ENCODE measurements around the gene MSTN. TPM values are rescaled to one million over a fixed set of nuclear protein-coding genes. Genes with fewer than 3 reads are reported as not detected.

MSTN gene
- total RNA-seq, 1 donor, result not detected

DNA sequence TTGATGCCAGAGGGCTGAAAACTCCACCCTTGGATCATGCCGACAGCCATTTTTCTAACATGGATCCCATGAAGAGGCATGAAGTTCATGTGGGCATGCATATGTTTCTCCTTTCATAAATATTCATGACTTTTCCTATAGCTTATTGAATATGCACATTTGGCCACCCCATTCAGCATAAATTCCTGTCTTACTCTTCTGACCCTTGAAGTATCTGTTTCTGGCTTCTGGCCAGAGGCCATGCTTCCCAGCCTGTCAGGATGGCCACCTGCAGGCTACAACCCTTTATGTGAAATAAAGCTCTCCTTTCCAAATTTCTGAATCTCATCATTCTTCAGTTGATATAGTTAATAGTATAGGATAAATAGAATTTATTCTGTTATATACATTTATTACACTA lies 19.6 kb upstream of the MSTN start:
- H3K27me3 ChIP-seq (ENCODE audit: insufficient read depth, low read length), result no peaks in the 10 kb centered on the region

DNA sequence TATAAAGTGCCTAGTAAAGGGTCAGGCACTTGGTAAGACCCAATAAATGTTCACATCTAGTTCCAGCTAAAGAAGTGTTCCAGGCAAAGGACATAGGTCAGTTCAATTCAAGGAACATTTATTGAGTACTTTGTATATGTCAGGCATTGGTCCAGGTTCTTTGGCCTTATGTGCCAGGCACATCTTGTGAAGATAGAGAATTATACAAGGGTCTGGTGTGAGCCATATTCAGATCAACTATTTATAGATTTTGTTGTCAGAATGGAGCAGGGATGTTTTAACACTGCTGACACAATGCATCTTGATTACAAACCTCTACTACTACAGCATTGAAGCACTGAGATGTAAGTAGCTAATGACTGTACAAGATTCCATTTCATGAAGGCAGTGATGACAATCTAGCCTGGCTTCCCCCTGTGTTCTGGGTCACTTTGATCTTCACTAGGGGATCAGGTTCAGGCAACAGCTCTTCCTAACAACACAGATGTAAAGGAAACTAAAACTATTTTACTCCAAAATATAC lies 18.1 kb upstream of the MSTN start:
- TF ChIP-seq, protein P1, sequence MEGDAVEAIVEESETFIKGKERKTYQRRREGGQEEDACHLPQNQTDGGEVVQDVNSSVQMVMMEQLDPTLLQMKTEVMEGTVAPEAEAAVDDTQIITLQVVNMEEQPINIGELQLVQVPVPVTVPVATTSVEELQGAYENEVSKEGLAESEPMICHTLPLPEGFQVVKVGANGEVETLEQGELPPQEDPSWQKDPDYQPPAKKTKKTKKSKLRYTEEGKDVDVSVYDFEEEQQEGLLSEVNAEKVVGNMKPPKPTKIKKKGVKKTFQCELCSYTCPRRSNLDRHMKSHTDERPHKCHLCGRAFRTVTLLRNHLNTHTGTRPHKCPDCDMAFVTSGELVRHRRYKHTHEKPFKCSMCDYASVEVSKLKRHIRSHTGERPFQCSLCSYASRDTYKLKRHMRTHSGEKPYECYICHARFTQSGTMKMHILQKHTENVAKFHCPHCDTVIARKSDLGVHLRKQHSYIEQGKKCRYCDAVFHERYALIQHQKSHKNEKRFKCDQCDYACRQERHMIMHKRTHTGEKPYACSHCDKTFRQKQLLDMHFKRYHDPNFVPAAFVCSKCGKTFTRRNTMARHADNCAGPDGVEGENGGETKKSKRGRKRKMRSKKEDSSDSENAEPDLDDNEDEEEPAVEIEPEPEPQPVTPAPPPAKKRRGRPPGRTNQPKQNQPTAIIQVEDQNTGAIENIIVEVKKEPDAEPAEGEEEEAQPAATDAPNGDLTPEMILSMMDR (IDR thresholded peaks at IDR 0.05; ENCODE audit: extremely low read depth, low read depth, low read length), result no peak
- H3K4me1 ChIP-seq (ENCODE audit: insufficient read depth, low read length), result no peaks in the 10 kb centered on the region
- no peaks in the 10 kb centered on the region for H4K20me1 ChIP-seq (ENCODE audit: insufficient read depth, low read length)
- H3K27me3 ChIP-seq (ENCODE audit: insufficient read depth, low read length), result no peaks in the 10 kb centered on the region
- no peaks in the 10 kb centered on the region for H3K36me3 ChIP-seq (ENCODE audit: insufficient read depth, low read length)
- H2AFZ ChIP-seq (ENCODE audit: low read length), result no peak overlapping the region
- no peak for DNase-seq (ENCODE audit: insufficient read length, low spot score, missing footprints)
- no peak overlapping the region for H3K4me2 ChIP-seq (ENCODE audit: insufficient read depth, low read length)
- H3K4me3 ChIP-seq (ENCODE audit: insufficient read depth, low read length), result no peak overlapping the region
- H3K9me3 ChIP-seq (ENCODE audit: low read depth, low read length), result no peaks in the 10 kb centered on the region
- H3K79me2 ChIP-seq (ENCODE audit: insufficient read depth, low read length), result no peaks in the 10 kb centered on the region
- H3K27ac ChIP-seq (ENCODE audit: low read depth, low read length), result no peak overlapping the region

More for the DNA sequence above, 19.6 kb upstream of the MSTN start:
- Histone ChIP-seq H3K79me2 (ENCODE audit: insufficient read depth, low read length) (no peaks in the 10 kb centered on the region), H3K4me1 (ENCODE audit: insufficient read depth, low read length) (no peaks in the 10 kb centered on the region), H3K4me2 (ENCODE audit: insufficient read depth, low read length) (no peak overlapping the region), H3K36me3 (ENCODE audit: insufficient read depth, low read length) (no peaks in the 10 kb centered on the region), H2AFZ (ENCODE audit: low read length) (no peak overlapping the region), H3K4me3 (ENCODE audit: insufficient read depth, low read length) (no peak overlapping the region), H3K9me3 (ENCODE audit: low read depth, low read length) (no peaks in the 10 kb centered on the region), H3K27ac (ENCODE audit: low read depth, low read length) (no peak overlapping the region), H4K20me1 (ENCODE audit: insufficient read depth, low read length) (no peaks in the 10 kb centered on the region)
- TF ChIP-seq, protein P1 (IDR thresholded peaks at IDR 0.05; ENCODE audit: extremely low read depth, low read depth, low read length), result no peak
- DNase-seq (ENCODE audit: insufficient read length, low spot score, missing footprints), result no peak

DNA sequence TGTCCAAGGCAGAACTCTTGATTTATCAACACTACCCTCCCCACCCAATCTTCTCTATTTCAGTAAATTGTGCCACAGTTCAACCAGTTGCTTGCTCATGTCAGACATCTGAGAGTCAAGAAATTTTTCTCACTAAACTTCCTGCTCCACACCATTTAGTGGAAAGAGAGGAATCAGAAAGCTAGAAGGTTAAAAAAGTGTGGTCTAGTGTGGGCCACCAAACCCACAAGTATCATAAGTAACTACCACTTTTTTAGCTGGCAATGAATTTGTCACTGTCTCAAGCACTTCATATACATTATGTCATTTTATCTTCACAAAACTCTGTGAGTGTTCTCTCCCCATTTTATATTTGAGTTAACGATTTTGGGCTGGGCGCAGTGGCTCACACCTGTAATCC lies 16.6 kb upstream of the MSTN start:
- no peak overlapping the region for H2AFZ ChIP-seq (ENCODE audit: low read length)
- TF ChIP-seq, protein P1 (IDR thresholded peaks at IDR 0.05; ENCODE audit: extremely low read depth, low read depth, low read length), result no peak

DNA sequence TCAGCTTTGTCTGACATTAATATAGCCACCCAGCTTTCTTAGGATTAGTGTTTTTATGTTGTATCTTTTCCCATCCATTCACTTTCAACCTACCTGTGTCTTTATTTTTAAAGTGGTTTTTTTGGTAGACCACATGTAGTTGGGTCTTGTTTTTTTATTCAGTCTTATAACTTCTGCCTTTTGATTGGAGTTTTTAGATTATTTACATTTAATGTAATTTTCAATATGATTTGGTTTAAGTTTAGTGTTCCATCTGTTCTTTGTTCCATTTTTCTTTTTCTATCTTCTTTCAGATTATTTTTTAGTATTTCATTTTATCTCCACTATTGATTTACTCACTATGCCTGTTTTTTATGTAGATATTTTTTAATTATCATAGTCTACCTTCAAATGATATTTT lies 13.1 kb upstream of the MSTN start:
- H3K27ac ChIP-seq (ENCODE audit: low read depth, low read length), result no peak overlapping the region
- H4K20me1 ChIP-seq (ENCODE audit: insufficient read depth, low read length), result no peaks in the 10 kb centered on the region
- H3K36me3 ChIP-seq (ENCODE audit: insufficient read depth, low read length), result no peaks in the 10 kb centered on the region
- TF ChIP-seq, protein P1 (IDR thresholded peaks at IDR 0.05; ENCODE audit: extremely low read depth, low read depth, low read length), result no peak
- no peak overlapping the region for H3K4me2 ChIP-seq (ENCODE audit: insufficient read depth, low read length)
- no peak overlapping the region for H2AFZ ChIP-seq (ENCODE audit: low read length)
- no peaks in the 10 kb centered on the region for H3K9me3 ChIP-seq (ENCODE audit: low read depth, low read length)
- no peak overlapping the region for H3K4me3 ChIP-seq (ENCODE audit: insufficient read depth, low read length)
- no peaks in the 10 kb centered on the region for H3K4me1 ChIP-seq (ENCODE audit: insufficient read depth, low read length)
- no peak for DNase-seq (ENCODE audit: insufficient read length, low spot score, missing footprints)
- no peaks in the 10 kb centered on the region for H3K79me2 ChIP-seq (ENCODE audit: insufficient read depth, low read length)
- H3K27me3 ChIP-seq (ENCODE audit: insufficient read depth, low read length), result no peaks in the 10 kb centered on the region

More for the DNA sequence above, 16.6 kb upstream of the MSTN start:
- H3K9me3 ChIP-seq (ENCODE audit: low read depth, low read length), result no peaks in the 10 kb centered on the region
- no peaks in the 10 kb centered on the region for H3K79me2 ChIP-seq (ENCODE audit: insufficient read depth, low read length)
- H4K20me1 ChIP-seq (ENCODE audit: insufficient read depth, low read length), result no peaks in the 10 kb centered on the region
- no peak for DNase-seq (ENCODE audit: insufficient read length, low spot score, missing footprints)
- no peak overlapping the region for H3K4me3 ChIP-seq (ENCODE audit: insufficient read depth, low read length)
- no peaks in the 10 kb centered on the region for H3K36me3 ChIP-seq (ENCODE audit: insufficient read depth, low read length)
- no peak overlapping the region for H3K4me2 ChIP-seq (ENCODE audit: insufficient read depth, low read length)
- H3K4me1 ChIP-seq (ENCODE audit: insufficient read depth, low read length), result no peaks in the 10 kb centered on the region
- no peaks in the 10 kb centered on the region for H3K27me3 ChIP-seq (ENCODE audit: insufficient read depth, low read length)
- no peak overlapping the region for H3K27ac ChIP-seq (ENCODE audit: low read depth, low read length)

Data from osteoblast (primary cell).